ENCODE results near the gene CDC42BPA. TPM values are rescaled to one million over a fixed set of nuclear protein-coding genes. Genes with fewer than 3 reads are reported as not detected.

CDC42BPA gene
- total and polyA plus RNA-seq, 2 of the 13 experiments (the other 11 are each of a cell fraction or from before 2014, with no cell fraction given) = 6.5 to 16.0 TPM

DNA sequence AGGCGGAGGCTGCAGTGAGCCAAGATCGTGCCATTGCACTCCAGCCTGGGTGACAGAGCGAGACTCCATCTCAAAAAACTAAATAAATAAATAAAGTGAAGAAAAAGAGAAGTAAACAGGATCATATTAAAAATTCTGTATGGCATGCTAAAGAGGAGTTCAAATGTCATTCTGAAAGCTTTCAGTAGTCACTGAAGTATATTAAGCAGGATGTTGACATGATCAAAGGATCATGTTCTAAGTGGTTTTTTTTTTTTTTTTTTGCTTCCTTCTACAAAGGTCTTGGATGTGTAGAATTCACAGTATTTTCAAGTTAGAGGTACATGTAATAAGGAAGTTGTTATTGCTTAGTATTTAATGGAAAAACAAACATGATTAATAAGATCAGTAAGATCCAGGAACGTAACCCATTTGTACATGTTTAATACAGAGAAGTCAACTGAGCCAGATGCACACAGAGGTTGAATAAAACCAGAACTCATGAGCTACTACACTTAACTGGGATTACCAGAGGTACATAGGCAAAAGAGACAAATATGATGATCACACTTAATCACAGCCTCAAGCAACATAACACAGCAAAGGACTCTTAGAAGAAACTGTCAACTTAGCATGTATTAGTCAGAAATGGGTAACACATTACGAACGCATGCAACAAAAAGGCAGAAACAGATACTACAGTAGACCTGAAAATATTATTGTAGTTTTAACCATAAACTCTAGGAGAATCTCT is 12.2 kb downstream of the CDC42BPA start:
- H3K9me3 ChIP-seq (ENCODE audit: low read length) = no peaks in the 10 kb centered on the region
- no peak overlapping the region for H3K4me2 ChIP-seq (ENCODE audit: low read depth, low read length)
- POLR2A ChIA-PET = no interaction called here
- CTCF ChIA-PET (ENCODE audit: low intra/inter-chr PET ratio, low total read pairs) = no interaction called here
- no peak overlapping the region for H3K4me3 ChIP-seq (replicated peaks in 1 of 3; ENCODE audit: insufficient read depth in 1 of 3, low read depth in 2 of 3, low read length in 3 of 3)
- no peak for FAIRE-seq
- BruUV-seq (replicated peaks) = no TSS peak
- intact Hi-C loops (cut with micrococcal nuclease; ENCODE audit: unreplicated experiment) = no loop called here
- TF ChIP-seq SMYD3 (CRISPR knock-in tag; IDR thresholded peaks at IDR 0.05) (no peak), MAFK (conservative IDR thresholded peaks at IDR 0.05 in 1 of 2, IDR thresholded peaks at IDR 0.05 in 1 of 2; ENCODE audit: low read length in 2 of 2) (0 out of 4 replicates have a peak, but pooled peaks of 1 of the 2 experiments have one; percentile 17), MAFF (IDR thresholded peaks at IDR 0.05; ENCODE audit: low read depth, low read length) (0 out of 2 replicates have a peak, but pooled peaks have one; percentile 16)
- no peaks in the 10 kb centered on the region for H3K4me1 ChIP-seq (ENCODE audit: insufficient read depth, low read length)
- no peak for DNase-seq (ENCODE audit: low spot score)
- no peaks in the 10 kb centered on the region for H4K20me1 ChIP-seq (ENCODE audit: insufficient read depth, low read length)
- no peak overlapping the region for H2AFZ ChIP-seq (ENCODE audit: low read length)
- no peak overlapping the region for H3K9ac ChIP-seq (ENCODE audit: insufficient read depth, low read depth, low read length)
- ATAC-seq = no peak
- in situ Hi-C loops (cut with HindIII; ENCODE audit: extremely low pct_ligation_motif_present, low pct_unique_long_range_greater_than_20kb) = no loop called here
- H3K79me2 ChIP-seq (ENCODE audit: insufficient read depth, low read length) = peaks cover 36% of the 10 kb centered on the region
- no peaks in the 10 kb centered on the region for H3K36me3 ChIP-seq (replicated peaks in 1 of 2; ENCODE audit: control insufficient read depth in 1 of 2, insufficient read depth in 2 of 2, low read length in 2 of 2)
- WGBS (ENCODE audit: low lambda C conversion rate) = 93% methylated on average over 6 of the region's 6 CpGs
- no peaks in the 10 kb centered on the region for H3K27me3 ChIP-seq (ENCODE audit: control insufficient read depth in 1 of 2, insufficient read depth in 2 of 2, low read length in 2 of 2)
- no peak overlapping the region for H3K27ac ChIP-seq (ENCODE audit: extremely low read length, insufficient read depth, low read length)

DNA sequence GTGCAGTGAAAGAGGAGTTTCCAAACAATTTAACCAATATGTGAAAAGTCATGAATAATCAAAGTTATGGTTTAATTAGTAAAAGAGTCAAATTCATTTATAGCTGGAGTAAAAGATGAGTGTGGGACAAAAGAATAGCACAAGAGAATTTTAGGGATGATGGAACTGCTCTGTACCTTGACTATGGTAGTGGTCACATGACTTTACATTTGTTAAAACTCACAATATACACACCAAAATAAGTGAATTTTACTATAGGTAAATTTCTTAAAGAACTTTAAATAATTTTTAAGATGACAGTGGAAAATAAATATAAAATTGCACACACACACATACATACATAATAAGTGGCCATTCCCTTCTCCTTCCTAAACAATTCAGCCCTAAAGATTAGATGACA is 13.6 kb downstream of the CDC42BPA start:
- POLR2A ChIA-PET = no interaction called here
- CTCF ChIA-PET (ENCODE audit: low intra/inter-chr PET ratio, low total read pairs) = no interaction called here
- no peak for ATAC-seq
- in situ Hi-C loops (cut with HindIII; ENCODE audit: extremely low pct_ligation_motif_present, low pct_unique_long_range_greater_than_20kb) (no loop called here), intact Hi-C loops (cut with micrococcal nuclease; ENCODE audit: unreplicated experiment) (no loop called here)
- Histone ChIP-seq H2AFZ (ENCODE audit: low read length) (no peak overlapping the region), H3K4me1 (ENCODE audit: insufficient read depth, low read length) (0 out of 2 replicates have a peak, but pooled peaks cover 4% of the 10 kb centered on the region), H4K20me1 (ENCODE audit: insufficient read depth, low read length) (no peaks in the 10 kb centered on the region), H3K9ac (ENCODE audit: insufficient read depth, low read depth, low read length) (no peak overlapping the region), H3K4me2 (ENCODE audit: low read depth, low read length) (no peak overlapping the region), H3K9me3 (ENCODE audit: low read length) (no peaks in the 10 kb centered on the region), H3K27me3 (ENCODE audit: control insufficient read depth in 1 of 2, insufficient read depth in 2 of 2, low read length in 2 of 2) (no peaks in the 10 kb centered on the region), H3K4me3 (replicated peaks in 1 of 3; ENCODE audit: insufficient read depth in 1 of 3, low read depth in 2 of 3, low read length in 3 of 3) (no peak overlapping the region), H3K27ac (ENCODE audit: extremely low read length, insufficient read depth, low read length) (no peak overlapping the region), H3K79me2 (ENCODE audit: insufficient read depth, low read length) (peaks cover 30% of the 10 kb centered on the region), H3K36me3 (replicated peaks in 1 of 2; ENCODE audit: control insufficient read depth in 1 of 2, insufficient read depth in 2 of 2, low read length in 2 of 2) (no peaks in the 10 kb centered on the region)
- FAIRE-seq = no peak
- BruUV-seq (replicated peaks) = no TSS peak
- DNase-seq (ENCODE audit: low spot score) = no peak
- TF ChIP-seq EED (CRISPR knock-in tag; IDR thresholded peaks at IDR 0.05) (no peak), ZSCAN21 (CRISPR knock-in tag; IDR thresholded peaks at IDR 0.05; ENCODE audit: borderline replicate concordance) (no peak), ZNF607 (CRISPR knock-in tag; IDR thresholded peaks at IDR 0.05; ENCODE audit: borderline replicate concordance) (no peak), ZBTB1 (CRISPR knock-in tag; IDR thresholded peaks at IDR 0.05; ENCODE audit: borderline replicate concordance) (no peak), REXO4 (CRISPR knock-in tag; IDR thresholded peaks at IDR 0.05; ENCODE audit: borderline replicate concordance) (no peak)
- TF ChIP-seq, protein P1, sequence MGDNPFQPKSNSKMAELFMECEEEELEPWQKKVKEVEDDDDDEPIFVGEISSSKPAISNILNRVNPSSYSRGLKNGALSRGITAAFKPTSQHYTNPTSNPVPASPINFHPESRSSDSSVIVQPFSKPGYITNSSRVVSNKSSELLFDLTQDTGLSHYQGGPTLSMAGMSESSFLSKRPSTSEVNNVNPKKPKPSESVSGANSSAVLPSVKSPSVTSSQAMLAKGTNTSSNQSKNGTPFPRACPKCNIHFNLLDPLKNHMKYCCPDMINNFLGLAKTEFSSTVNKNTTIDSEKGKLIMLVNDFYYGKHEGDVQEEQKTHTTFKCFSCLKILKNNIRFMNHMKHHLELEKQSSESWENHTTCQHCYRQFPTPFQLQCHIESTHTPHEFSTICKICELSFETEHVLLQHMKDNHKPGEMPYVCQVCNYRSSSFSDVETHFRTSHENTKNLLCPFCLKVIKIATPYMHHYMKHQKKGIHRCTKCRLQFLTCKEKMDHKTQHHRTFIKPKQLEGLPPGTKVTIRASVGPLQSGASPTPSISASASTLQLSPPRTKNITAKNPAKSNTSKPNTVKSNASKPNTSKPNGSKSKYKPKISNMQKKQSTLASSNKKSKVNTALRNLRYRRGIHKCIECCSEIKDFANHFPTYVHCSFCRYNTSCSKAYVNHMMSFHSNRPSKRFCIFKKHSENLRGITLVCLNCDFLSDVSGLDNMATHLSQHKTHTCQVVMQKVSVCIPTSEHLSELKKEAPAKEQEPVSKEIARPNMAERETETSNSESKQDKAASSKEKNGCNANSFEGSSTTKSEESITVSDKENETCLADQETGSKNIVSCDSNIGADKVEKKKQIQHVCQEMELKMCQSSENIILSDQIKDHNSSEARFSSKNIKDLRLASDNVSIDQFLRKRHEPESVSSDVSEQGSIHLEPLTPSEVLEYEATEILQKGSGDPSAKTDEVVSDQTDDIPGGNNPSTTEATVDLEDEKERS (CRISPR knock-in tag; IDR thresholded peaks at IDR 0.05) = no peak
- TF ChIP-seq, protein P2, sequence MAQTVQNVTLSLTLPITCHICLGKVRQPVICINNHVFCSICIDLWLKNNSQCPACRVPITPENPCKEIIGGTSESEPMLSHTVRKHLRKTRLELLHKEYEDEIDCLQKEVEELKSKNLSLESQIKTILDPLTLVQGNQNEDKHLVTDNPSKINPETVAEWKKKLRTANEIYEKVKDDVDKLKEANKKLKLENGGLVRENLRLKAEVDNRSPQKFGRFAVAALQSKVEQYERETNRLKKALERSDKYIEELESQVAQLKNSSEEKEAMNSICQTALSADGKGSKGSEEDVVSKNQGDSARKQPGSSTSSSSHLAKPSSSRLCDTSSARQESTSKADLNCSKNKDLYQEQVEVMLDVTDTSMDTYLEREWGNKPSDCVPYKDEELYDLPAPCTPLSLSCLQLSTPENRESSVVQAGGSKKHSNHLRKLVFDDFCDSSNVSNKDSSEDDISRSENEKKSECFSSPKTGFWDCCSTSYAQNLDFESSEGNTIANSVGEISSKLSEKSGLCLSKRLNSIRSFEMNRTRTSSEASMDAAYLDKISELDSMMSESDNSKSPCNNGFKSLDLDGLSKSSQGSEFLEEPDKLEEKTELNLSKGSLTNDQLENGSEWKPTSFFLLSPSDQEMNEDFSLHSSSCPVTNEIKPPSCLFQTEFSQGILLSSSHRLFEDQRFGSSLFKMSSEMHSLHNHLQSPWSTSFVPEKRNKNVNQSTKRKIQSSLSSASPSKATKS (CRISPR knock-in tag; IDR thresholded peaks at IDR 0.05) = no peak
- TF ChIP-seq, protein P3, sequence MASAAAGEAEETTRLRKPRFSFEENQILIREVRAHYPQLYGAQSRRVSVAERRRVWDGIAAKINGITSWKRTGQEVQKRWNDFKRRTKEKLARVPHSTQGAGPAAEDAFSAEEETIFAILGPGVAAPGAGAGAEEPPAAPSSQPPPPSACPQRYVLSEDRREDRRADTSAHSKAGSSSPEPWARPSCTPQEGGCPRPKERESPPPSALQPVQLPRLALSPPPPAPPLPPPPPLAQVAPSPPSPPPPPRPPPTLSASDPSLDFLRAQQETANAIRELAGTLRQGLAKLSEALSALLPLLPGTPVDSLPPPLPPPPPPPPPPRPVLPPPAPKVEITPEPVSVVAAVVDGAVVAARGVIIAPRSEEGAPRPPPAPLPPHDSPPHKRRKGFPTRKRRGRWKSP (CRISPR knock-in tag; IDR thresholded peaks at IDR 0.05) = no peak
